ENCODE results near the gene LRRC55.

GRCh38 chr11:57202281-57202680 is 20.5 kb downstream of the LRRC55 start:
- no peak for TF ChIP-seq POU2F2 (IDR thresholded peaks at IDR 0.05; ENCODE audit: low read depth, low read length)
- no peak for TF ChIP-seq POLR2AphosphoS5 (IDR thresholded peaks at IDR 0.05; ENCODE audit: low read depth, low read length)
- no peak for TF ChIP-seq TAF1 (IDR thresholded peaks at IDR 0.05; ENCODE audit: low read depth, low read length)
- no peak for TF ChIP-seq POLR2A (IDR thresholded peaks at IDR 0.05; ENCODE audit: low read depth, low read length)

Data from GM12891 (cell line).